HG03064 (cell line): Measurements from ENCODE around the gene GUCY2F.

Experiments used
- ATAC-seq: cut with Tn5 transposase; IDR thresholded peaks from one replicate; pipeline ENCODE4 v1.9.1; 2021; ENCODE audit warnings: low read depth; ENCODE audit not compliant: unreplicated experiment

GUCY2F gene

GRCh38 chrX:109344678-109345077 lies 137.2 kb downstream of the GUCY2F start:
- ATAC-seq: no peak

- no peak for ATAC-seq
Observed at GRCh38 chrX:109344101-109344500, 137.8 kb downstream of the GUCY2F start.

GRCh38 chrX:109343671-109344070 lies 138.2 kb downstream of the GUCY2F start:
- ATAC-seq: no peak

DNA sequence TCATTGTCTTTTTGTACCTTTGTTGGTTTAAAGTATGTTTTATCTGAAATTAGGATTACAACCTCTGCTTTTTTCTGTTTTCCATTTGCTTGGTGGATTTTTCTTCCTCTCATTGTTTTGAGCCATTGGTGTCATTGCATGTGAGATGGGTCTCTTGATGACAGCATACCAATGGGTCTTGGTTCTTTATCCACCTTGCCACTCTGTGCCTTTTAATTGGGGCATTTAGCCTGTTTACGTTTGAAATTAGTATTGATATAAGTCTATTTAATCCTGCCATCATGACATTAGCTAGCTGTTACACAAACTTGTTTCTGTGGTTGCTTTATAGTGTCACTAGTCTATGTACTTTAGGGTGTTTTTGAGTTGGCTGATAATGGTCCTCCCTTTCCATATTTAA lies 145.7 kb downstream of the GUCY2F start:
- ATAC-seq: no peak

- no peak for ATAC-seq
Observed at GRCh38 chrX:109327251-109327650, 154.6 kb downstream of the GUCY2F start.
